ENCODE measurements around the gene TBX20.
"Not testable (repeated sequence)": the region's sequence is repeated elsewhere in the genome, so short reads cannot be mapped to it uniquely, and the experiment has no call there.

DNA sequence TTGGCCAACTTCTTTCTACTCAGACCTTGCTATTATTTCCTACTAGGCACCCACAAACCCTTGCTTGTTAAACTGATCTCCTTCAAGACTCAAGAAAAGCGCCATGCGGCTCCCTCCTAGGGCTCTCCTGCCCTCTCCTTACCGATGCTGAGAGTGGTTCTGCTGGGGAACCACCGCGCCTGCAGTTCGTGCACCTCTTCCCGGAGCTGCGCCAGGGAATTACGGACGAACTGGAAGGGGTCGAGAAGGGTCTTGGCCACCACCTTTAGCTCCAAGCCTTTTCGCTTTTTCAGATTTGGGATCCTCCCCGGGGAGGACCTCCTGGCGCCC, 68.4 kb downstream of the TBX20 start:
- TF ChIP-seq, protein P1, sequence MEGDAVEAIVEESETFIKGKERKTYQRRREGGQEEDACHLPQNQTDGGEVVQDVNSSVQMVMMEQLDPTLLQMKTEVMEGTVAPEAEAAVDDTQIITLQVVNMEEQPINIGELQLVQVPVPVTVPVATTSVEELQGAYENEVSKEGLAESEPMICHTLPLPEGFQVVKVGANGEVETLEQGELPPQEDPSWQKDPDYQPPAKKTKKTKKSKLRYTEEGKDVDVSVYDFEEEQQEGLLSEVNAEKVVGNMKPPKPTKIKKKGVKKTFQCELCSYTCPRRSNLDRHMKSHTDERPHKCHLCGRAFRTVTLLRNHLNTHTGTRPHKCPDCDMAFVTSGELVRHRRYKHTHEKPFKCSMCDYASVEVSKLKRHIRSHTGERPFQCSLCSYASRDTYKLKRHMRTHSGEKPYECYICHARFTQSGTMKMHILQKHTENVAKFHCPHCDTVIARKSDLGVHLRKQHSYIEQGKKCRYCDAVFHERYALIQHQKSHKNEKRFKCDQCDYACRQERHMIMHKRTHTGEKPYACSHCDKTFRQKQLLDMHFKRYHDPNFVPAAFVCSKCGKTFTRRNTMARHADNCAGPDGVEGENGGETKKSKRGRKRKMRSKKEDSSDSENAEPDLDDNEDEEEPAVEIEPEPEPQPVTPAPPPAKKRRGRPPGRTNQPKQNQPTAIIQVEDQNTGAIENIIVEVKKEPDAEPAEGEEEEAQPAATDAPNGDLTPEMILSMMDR (IDR thresholded peaks at IDR 0.05), result not testable (repeated sequence)
- not testable (repeated sequence) for TF ChIP-seq POLR2A (IDR thresholded peaks at IDR 0.05)
